ENCODE results near the gene CACNA2D2.

Gene CACNA2D2

DNA sequence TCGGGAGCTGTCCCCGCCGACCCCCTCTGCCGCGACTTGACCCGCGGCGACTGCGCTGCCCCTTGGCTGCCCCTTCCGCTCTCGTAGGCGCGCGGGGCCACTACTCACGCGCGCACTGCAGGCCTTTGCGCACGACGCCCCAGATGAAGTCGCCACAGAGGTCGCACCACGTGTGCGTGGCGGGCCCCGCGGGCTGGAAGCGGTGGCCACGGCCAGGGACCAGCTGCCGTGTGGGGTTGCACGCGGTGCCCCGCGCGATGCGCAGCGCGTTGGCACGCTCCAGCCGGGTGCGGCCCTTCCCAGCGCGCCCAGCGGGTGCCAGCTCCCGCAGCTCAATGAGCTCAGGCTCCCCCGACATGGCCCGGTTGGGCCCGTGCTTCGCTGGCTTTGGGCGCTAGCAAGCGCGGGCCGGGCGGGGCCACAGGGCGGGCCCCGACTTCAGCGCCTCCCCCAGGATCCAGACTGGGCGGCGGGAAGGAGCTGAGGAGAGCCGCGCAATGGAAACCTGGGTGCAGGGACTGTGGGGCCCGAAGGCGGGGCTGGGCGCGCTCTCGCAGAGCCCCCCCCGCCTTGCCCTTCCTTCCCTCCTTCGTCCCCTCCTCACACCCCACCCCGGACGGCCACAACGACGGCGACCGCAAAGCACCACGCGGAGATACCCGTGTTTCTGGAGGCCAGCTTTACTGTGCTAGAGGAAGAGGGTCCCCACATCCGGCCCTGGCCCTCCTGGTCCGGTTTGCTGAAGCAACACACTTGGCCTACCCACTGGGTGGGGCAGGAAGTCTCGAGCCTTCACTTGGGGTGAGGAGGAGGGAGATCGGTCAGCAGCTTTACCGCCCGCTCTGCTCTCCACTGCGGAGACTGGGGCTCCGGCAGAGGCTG is 162.7 kb downstream of the CACNA2D2 start, which contains the start of gene RASSF1:
RASSF1 (minus strand) TSS at position 389 of the 882 bp plus-strand sequence; CDS start at position 358, 31 bp downstream.
- DNase-seq, result no peak

DNA sequence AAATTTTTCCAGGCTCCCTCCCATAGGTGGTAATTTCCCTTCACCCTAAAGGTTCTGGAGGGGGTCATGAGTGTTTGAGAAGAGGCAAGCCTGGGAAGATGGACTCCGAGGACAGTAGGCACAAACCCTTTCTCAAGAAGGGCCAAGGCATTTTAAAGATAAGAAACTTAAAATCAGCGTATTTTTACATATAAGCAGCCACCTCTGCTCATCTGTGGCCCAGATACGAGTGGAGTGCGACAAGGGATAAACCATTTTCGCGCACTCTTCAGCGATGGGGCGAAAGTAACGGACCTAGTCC is 163.3 kb downstream of the CACNA2D2 start:
- DNase-seq, result no peak

DNA sequence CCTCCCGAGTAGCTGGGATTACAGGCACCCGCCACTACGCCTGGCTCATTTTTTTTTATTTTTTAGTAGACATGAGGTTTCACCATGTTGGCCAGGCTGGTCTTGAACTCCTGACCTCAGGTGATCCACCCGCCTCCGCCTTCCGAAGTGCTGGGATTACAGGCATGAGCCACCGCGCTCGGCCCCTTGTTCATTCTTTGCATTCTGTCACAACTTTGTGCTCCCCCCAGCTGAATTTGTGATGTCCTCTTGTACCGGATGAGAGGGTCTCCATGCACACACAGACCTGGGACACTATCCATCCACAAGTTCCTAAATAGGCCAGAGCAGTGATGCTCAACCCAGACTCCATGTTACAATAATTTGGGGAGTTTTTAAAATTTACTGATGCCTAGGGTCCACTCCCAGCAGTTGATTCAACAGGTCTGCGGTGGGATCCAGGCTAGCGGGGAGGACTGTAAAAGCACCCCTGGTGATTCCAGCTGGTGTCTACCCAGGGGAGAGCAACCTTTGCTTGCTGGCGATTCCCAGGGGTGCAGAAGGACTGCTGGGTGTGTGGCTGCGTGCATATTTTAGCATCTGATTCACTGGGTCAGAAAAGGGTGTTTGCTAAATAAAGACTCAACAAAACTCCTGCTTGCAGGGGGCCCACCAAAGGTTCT is 163.8 kb downstream of the CACNA2D2 start:
- DNase-seq, result no peak

DNA sequence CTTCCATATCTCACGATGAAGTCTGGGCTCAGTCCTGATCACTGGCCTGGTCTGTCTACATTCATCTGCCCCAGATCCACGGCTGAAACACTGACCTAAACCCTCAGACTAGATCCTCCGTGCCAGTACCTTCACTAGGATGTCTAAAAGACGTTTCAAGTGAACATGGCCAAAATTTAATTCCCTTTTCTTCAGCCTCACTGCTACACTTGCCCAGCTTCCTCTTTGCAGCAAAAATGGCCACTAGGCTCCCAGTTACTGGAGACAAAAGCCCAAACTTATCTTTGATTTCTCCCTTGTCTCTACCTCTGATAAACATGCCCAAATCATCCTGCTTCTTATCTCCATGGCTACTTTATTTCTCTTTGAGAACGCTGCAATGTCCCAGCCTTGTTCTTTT is 164.5 kb downstream of the CACNA2D2 start:
- no peak for DNase-seq

DNA sequence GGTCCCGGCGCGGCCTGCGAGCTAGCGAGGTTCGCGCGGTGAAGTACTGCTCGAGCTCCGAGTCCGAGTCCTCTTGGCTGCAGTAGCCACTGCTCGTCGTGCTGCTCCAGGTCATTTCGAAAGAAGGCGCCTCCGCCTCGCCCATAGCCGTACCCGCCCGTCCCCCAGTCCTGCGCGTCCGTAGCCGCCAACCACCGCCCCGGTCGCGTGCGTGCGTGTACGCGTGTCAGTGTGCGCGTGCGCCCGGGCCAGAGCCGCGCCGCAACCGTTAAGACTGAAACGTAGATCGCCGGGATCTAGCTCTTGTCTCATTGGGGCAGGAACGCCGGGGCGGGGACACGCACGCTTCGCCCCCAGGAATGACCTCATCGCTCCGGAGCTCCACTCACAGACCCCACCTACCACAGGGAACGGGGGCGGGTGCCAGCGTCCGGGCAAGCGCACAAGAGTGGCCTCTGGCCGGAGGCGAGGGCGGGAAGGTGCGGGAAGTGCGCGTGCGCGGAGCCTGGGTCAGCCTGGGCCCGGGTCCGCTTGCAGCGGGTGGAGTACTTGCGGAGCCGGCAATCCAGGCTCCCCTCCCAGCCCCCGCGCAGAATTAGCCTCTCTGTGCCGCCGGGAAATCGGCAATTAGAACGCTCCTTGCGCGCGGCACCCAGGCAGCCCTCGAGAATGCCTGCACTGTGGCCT is 166.1 kb downstream of the CACNA2D2 start:
- peak; percentile 95 for DNase-seq

DNA sequence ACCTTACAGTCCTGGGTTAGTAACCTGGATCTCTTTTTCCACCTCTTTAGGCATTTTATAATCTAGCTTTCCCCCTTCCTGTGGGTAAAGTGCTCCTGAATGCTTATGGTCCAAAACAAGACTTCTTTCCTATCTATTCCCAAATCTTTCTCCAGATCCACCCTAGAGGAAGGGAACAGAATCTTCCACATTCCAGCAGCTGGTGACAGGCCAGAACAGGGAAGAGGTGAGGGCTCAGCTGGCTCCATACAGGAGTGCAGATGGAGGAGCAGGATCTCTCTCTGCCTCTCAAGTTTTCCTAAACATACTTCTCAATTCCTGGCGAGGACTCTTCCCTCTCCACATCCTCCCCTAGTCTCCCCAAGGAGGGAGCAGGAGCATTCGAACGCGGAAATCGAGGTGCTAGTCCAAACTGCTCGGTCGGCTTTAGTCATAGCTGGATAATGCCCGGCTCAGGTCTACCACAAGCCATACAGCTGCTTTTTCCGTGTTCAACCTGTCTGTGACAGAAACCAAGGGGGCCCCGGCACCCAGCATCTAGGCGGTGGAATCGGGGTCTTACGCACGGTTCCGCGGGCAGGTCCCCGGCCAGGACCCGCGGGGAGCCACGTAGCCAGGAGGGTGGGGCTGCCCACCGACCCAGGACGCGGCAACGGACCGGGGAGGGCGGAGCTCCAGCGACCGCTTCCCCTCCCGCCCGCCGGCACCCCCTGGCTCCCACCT is 166.8 kb downstream of the CACNA2D2 start:
- DNase-seq, result no peak

DNA sequence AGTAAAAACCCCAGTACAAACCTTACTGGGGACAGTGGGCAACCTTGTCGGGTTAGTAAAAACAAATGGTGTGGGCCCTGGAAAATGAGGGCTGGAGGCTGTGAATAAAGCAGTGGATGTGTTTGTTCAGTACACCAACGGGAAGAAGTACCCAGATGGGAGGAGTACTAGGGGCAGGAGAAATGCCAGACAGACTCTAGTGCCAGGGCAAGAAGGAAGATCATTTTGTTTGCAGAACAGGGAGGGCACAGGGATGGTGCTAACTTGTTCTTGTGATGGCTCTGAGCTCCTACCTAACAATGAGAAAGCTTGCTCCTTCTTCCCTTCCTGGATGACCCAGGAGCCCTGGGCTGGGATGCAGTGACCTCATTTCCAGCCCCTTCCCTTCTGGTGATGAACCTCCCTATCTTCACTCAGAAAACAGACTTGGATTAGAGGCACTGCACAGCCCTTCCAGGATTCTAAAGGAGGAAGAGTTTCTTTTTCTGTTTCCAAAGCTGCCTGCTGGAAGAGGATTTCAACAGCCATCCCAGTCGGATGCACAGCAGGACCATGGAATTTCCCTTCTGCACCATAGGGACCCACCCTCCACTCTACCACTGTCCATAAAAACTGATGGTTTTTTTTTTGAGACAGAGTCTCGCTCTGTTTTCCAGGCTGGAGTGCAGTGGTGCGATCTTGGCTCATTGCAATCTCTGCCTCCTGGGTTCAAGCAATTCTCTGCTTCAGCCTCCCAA is 168.9 kb downstream of the CACNA2D2 start:
- DNase-seq, result no peak

DNA sequence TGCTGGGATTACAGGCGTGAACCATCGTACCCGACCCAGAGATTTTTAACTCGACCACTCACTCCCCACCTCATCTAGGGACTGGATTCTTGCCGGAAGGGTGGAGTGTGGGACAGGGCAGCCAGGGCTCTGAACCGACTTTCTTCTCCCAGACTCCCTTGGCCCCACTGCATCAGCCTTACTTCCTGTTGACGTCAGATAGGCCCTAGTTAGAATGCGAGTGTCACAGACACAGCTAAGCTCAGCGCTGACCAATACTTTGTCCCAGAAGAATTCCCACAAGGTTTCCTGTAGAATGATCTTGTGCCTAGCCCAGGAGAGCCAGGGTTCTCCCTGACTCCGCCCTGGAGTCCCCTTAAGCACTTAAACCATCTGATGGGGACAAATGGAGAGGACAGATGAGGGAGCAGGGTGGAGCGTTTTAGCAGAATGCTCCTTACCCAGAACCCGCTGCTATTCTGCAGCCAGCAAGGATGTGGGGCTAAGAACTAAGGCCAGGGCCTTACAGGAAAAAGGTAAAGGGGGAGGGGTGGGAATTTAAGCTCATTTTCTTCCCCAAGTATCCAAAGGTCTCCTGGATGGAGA is 169.6 kb downstream of the CACNA2D2 start:
- DNase-seq, result no peak

DNA sequence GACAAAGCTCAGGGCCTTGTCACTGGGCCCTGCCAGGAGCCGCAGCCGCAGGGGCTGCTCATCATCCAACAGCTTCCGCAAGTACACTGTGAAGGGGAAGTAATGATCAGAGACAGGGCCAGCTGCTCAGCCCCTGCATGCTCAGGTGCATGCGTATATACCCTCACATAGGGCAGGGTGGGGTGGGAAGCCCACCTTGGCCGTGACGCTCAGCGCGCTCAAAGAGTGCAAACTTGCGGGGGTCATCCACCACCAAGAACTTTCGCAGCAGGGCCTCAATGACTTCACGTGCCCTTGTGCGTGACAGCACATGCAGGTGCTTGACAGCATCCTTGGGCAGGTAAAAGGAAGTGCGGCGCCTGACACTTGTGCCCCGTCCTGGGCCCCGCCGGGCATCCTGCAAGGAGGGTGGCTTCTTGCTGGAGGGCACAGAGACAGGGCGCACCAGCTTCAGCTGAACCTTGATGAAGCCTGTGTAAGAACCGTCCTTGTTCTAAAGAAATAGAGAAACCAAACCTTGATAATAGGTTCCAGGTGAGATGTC is 172.0 kb downstream of the CACNA2D2 start:
- no peak for DNase-seq

DNA sequence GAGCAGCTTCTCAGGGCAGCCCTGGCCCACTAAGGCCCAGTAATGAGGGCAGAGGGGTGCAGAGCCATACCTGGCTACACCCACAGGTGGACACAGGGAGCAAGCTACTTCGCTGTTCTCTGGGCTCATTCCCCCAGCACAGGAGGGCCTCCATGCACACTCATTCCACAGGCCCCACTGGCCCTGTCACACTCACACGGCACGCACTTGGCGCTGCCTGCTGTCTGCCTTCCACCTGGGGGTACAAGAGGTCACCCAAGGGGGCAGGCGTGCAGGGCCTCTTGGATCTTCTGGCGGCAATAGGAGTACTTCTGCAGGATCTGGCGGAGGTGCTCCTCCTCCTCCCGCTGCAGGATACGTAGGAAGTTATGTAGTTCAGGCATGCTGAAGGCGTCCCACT is 173.1 kb downstream of the CACNA2D2 start:
- no peak for DNase-seq

DNA sequence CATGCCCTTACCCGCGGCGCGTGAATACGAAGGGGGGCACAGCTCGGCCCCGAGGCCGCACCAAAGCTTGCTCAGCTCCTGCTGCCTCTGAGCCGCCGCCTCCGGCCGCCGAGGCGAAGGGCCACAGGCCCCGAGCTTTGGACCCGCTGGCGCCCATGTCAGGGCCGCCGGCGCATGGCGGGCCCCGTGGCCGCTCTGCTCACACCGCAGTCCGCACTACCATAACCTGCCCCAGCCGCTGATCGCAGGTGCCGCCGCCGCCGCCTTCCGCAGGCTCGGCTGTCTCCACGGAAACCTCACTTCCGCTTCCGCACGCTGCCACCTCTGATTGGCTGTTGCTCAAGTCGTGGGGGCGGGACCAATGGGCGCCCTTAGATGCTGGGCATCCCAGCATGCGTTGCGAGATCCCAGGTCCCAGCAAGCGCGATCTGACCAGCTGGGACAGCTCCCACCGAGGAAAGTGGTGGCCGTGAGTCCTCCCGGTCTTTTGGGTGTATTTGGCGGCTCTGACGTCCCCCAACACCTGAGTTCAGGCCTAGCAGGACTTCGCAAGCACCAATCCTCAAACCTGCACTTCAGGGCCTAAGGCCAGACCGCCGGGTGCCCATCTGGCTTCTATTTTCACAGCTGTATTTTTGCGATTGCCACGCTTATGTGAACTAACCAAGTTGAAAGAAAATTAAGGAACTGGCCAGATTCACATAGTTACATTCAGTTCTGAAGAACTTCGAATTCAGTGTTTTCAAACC is 175.3 kb downstream of the CACNA2D2 start, which contains the start of gene TUSC2:
TUSC2 (minus strand) TSS at position 281 of the 749 bp plus-strand sequence; CDS start at position 157, 124 bp downstream.
- peak; percentile 85 for DNase-seq

DNA sequence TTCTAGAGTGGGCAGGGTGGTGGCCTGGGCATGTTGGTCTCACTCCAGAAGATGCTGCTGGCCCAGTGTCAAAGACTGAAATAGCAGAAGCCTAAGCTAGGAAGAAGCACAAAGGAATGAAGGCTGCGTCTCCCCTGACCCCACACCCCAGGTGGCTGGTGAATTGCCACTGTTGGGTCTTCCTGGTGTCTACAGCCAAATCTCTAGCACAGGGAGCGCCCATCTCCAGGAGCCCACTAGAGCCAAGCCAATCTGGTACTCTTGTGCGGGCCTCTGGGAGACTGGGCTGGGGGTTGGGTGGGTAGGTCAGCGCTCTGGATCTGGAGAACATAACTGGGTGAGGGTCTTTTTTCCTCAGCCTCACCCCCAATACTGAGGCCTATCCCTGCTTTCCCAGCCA is 176.3 kb downstream of the CACNA2D2 start:
- DNase-seq, result no peak

DNA sequence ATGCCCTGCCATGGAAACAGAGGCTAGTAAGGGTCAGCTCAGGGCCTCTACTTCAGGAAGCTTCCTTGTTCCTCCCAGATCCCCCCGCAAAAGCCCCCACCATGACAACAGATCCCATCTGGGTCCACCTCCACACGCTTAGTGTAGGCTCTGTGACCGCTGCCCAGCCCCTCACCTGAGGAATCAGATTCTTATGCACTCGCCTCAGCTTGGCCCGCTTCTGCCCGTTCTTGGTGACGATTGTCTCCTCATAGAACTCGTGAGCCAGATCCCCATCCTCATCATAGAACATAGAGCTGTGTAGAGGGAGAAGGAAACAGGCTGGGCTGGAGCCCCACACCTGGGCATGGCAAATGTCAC is 177.3 kb downstream of the CACNA2D2 start:
- DNase-seq, result no peak

DNA sequence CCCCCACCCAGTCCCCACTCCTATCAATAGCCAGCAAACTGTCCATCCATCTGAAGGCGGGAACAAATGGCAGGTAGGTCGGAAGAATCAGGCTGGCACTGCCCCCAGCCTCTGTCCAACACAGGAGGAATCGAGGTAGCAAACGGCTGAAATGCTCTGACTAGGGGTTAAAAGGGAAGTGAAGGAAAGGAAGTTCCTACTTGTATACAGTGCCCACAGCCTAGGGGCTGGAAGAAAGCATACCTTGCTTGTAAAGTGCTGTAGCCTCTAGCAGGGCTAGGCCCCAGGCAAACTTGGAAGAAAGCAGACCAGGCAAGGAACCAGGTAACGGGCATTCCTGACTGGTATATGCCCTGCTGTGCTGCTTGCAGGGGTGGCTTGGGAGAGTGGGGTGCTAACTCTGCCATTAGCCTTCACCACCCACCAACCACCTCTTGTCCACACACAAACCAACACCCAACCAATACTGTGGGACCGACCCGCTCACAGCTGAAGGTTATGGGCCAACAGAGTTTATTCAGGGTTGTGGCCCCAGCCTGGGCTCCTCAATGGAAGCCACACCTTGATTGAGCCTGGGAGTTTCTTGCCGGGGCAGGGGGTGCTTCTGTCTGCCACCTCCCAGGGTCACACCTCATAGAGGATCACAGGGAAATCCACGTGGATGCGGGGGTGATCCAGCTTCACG is 177.8 kb downstream of the CACNA2D2 start:
- DNase-seq, result no peak

DNA sequence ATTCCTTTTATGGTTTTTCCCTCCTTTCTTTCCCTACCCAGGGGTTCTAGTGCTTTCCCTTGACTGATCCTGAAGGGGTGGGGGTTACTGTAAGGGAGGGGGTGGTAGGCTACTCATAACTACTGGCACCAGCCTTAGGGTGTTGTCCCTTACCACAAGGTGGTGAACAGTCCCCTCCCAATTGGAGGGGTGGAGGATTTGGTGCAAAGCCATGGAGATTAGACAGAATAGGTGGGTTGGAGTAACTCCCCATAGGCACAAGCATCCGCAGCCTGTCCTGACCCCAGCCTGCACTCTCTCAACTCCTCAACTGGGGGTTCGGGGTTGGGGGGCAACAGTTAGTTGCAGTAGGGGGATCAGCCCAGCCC is 178.3 kb downstream of the CACNA2D2 start:
- DNase-seq, result no peak

DNA sequence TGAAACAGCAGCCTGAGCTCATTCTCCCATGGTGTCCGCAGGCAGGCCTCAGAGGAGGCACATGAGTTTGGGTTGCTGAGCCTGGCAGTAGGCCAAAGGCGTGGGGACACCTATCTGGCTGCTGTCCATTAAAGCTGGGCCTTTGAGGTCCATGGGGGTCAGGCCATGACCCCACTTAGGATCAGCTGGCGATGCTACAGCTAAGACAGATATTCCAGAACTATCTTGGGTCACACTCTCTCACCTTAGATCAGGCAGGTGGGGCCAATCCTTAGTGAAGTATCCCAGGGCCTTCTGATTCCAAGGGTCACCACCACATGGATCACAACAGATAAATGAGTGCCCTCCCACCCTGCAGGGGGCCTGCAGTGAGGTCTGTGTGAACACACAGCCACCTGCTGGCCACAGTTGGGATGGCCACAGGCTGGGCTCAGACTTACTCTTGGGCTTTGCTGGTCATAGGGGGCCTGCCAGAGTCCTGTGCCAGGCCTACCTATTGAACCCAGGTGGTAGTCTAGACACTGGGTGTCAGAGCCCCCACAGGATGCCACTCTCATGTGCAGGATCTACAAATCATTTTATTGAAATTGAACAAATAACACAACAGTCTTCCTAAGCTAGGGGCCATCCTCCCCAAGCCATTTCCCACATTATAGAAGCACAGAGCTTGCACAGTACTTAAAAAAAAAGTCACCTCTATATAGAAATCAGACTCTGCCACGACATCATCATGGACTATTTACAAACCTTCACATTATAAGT is 178.9 kb downstream of the CACNA2D2 start:
- DNase-seq, result no peak

DNA sequence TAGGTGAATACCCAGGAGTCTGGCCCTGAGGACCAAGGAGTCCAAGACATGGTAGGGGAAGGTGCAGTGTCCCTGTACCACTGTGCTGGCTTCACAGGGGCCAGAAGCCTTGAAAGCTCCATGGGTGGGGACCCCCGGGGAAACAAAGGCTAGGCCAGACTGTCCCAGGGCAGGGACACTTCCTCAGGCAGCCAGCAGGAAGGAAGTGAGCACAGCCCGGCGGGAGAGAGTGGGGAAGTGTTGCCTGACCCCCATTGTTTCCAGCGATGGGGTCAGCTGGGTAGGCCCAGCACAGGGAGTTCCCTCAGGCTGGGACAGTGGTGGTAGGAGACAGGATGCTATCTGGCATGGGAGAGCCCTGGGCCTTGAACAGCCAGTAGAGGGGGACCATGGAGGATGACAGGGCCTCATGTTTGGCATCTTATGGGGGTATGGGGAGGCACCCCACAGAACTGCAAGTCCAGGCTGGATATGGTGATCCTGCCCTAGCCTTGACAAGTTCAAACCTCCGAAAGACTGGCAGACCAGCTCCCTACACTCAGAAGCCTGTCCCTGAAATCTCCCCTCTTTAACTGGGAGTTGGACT is 179.7 kb downstream of the CACNA2D2 start:
- no peak for DNase-seq

DNA sequence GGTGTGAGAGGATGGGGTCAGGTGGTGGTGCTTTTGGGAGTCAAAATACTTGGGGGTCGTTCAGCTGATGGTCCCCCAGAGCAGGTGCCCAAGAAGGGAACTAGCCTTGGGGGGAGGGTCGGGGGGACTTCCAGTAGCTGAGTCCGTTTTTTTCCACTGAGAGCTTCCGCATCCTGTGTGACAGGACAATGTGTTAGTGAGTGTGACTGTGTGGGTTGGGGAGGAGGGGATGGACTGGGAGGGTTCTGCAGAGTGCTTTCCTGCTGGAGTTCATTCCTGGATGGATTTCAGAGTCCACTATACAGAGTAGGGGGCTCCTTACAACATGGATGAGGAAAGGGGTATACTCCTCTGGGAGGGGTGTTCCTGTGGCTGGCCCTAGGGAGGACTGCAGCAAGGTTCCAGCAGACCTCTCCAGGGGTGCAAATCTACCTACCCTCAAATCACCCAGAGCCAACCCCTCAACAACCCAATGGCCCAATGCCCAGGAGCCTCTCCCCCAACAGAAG is 180.3 kb downstream of the CACNA2D2 start:
- no peak for DNase-seq

Measured in NCI-H2227 treated with DMSO at 0.1 percent for 48 hours (cell line).